Measurements from ENCODE around the gene NAT9. TPM values are rescaled to one million over a fixed set of nuclear protein-coding genes. Genes with fewer than 3 reads are reported as not detected.

NAT9 gene
- total RNA-seq, 4 donors from 2014 or later: 23.1 to 85.0 (median 37.4) TPM

GRCh38 chr17:74803388-74803930 lies 27.3 kb upstream of the NAT9 start:
- H3K27me3 ChIP-seq: no peaks in the 10 kb centered on the region
- H3K4me1 ChIP-seq: no peaks in the 10 kb centered on the region
- no peak for DNase-seq
- H3K9me3 ChIP-seq: no peaks in the 10 kb centered on the region
- no peak overlapping the region for H3K4me3 ChIP-seq
- TF ChIP-seq CTCF (IDR thresholded peaks at IDR 0.05) (no peak), POLR2A (IDR thresholded peaks at IDR 0.05) (no peak)
- H3K27ac ChIP-seq: no peak overlapping the region
- H3K36me3 ChIP-seq: peaks cover 0 to 16% (median 0%) of the 10 kb centered on the region in 3 donors

GRCh38 chr17:74801896-74802295 lies 25.8 kb upstream of the NAT9 start:
- DNase-seq: no peak
- Histone ChIP-seq H3K4me1 (no peaks in the 10 kb centered on the region), H3K36me3 (peaks cover 0 to 22% (median 0%) of the 10 kb centered on the region in 3 donors), H3K27ac (no peak overlapping the region), H3K9me3 (no peaks in the 10 kb centered on the region), H3K4me3 (no peak overlapping the region), H3K27me3 (no peaks in the 10 kb centered on the region)
- no peak for TF ChIP-seq POLR2A (IDR thresholded peaks at IDR 0.05)
- TF ChIP-seq CTCF (IDR thresholded peaks at IDR 0.05): no peak

- DNase-seq: no peak
- Histone ChIP-seq H3K27ac (no peak overlapping the region), H3K4me1 (no peaks in the 10 kb centered on the region), H3K4me3 (no peak overlapping the region), H3K9me3 (no peaks in the 10 kb centered on the region), H3K36me3 (peaks cover 0 to 36% (median 0%) of the 10 kb centered on the region in 3 donors), H3K27me3 (no peaks in the 10 kb centered on the region)
- TF ChIP-seq POLR2A (IDR thresholded peaks at IDR 0.05): no peak
- TF ChIP-seq CTCF (IDR thresholded peaks at IDR 0.05): no peak
Observed at GRCh38 chr17:74800531-74800930, 24.4 kb upstream of the NAT9 start.

GRCh38 chr17:74799097-74799496 lies 23.0 kb upstream of the NAT9 start:
- H3K27ac ChIP-seq: no peak overlapping the region
- no peak overlapping the region for H3K4me3 ChIP-seq
- DNase-seq: no peak
- H3K27me3 ChIP-seq: no peaks in the 10 kb centered on the region
- no peaks in the 10 kb centered on the region for H3K4me1 ChIP-seq
- TF ChIP-seq CTCF (IDR thresholded peaks at IDR 0.05) (no peak), POLR2A (IDR thresholded peaks at IDR 0.05) (no peak)
- no peaks in the 10 kb centered on the region for H3K9me3 ChIP-seq
- peaks cover 0 to 48% (median 0%) of the 10 kb centered on the region in 3 donors for H3K36me3 ChIP-seq

GRCh38 chr17:74798239-74798707 lies 22.1 kb upstream of the NAT9 start:
- Histone ChIP-seq H3K27ac (no peak overlapping the region), H3K9me3 (no peaks in the 10 kb centered on the region), H3K36me3 (peaks cover 0 to 57% (median 0%) of the 10 kb centered on the region in 3 donors), H3K4me3 (no peak overlapping the region), H3K4me1 (no peaks in the 10 kb centered on the region), H3K27me3 (no peaks in the 10 kb centered on the region)
- no peak for DNase-seq
- TF ChIP-seq CTCF (IDR thresholded peaks at IDR 0.05) (no peak), POLR2A (IDR thresholded peaks at IDR 0.05) (no peak)
